WERI-Rb-1 (cell line): ENCODE data around the gene LZTFL1.

Experiments
- DNase-seq: peaks from one replicate; pipeline ENCODE4 v3.0.0-alpha.2; 2020
- H3K27ac ChIP-seq: fragments of 250-450 bp; sonication (Bioruptor Pico); 2 replicates; pipeline ENCODE4 v1.5.1; 2020; ENCODE audit warnings: mild to moderate bottlenecking, moderate library complexity
- H3K27me3 ChIP-seq: fragments of 250-450 bp; sonication (Bioruptor Pico); 2 replicates; pipeline ENCODE4 v1.5.1; 2021; ENCODE audit warnings: mild to moderate bottlenecking, low read depth, moderate library complexity; ENCODE audit not compliant: insufficient read depth, severe bottlenecking
- H3K36me3 ChIP-seq: fragments of 250-450 bp; sonication (Bioruptor Pico); 2 replicates; pipeline ENCODE4 v1.5.1; 2020; ENCODE audit warnings: mild to moderate bottlenecking, moderate library complexity
- H3K4me3 ChIP-seq: 2 replicates; pipeline ENCODE4 v1.5.1; 2011; ENCODE audit warnings: low read depth, mild to moderate bottlenecking, control low read depth, low read length
- H3K9me3 ChIP-seq: fragments of 250-450 bp; sonication (Bioruptor Pico); 2 replicates; pipeline ENCODE4 v1.5.1; 2021; ENCODE audit warnings: mild to moderate bottlenecking, moderate library complexity; ENCODE audit not compliant: severe bottlenecking
- TF ChIP-seq, protein P1 (sequence below): IDR thresholded peaks from 2 replicates; pipeline ENCODE4 v1.5.1; 2011; ENCODE audit warnings: low read depth, mild to moderate bottlenecking, control low read depth, inconsistent platforms, low read length

LZTFL1 gene

GRCh38 chr3:45885979-45886705 lies 44.2 kb upstream of the LZTFL1 start, which contains the start of gene CCR9:
CCR9 (plus strand) TSS chr3:45886543; CDS start chr3:45894934, 8,391 bp downstream.
- Histone ChIP-seq H3K27ac (no peak within 1 kb of the TSS), H3K9me3 (no peaks in the 10 kb centered on the region), H3K27me3 (no peaks in the 10 kb centered on the region), H3K36me3 (no peaks in the 10 kb centered on the region), H3K4me3 (no peak within 1 kb of the TSS)
- no peak for DNase-seq
- TF ChIP-seq, protein P1, sequence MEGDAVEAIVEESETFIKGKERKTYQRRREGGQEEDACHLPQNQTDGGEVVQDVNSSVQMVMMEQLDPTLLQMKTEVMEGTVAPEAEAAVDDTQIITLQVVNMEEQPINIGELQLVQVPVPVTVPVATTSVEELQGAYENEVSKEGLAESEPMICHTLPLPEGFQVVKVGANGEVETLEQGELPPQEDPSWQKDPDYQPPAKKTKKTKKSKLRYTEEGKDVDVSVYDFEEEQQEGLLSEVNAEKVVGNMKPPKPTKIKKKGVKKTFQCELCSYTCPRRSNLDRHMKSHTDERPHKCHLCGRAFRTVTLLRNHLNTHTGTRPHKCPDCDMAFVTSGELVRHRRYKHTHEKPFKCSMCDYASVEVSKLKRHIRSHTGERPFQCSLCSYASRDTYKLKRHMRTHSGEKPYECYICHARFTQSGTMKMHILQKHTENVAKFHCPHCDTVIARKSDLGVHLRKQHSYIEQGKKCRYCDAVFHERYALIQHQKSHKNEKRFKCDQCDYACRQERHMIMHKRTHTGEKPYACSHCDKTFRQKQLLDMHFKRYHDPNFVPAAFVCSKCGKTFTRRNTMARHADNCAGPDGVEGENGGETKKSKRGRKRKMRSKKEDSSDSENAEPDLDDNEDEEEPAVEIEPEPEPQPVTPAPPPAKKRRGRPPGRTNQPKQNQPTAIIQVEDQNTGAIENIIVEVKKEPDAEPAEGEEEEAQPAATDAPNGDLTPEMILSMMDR, result no peak

DNA sequence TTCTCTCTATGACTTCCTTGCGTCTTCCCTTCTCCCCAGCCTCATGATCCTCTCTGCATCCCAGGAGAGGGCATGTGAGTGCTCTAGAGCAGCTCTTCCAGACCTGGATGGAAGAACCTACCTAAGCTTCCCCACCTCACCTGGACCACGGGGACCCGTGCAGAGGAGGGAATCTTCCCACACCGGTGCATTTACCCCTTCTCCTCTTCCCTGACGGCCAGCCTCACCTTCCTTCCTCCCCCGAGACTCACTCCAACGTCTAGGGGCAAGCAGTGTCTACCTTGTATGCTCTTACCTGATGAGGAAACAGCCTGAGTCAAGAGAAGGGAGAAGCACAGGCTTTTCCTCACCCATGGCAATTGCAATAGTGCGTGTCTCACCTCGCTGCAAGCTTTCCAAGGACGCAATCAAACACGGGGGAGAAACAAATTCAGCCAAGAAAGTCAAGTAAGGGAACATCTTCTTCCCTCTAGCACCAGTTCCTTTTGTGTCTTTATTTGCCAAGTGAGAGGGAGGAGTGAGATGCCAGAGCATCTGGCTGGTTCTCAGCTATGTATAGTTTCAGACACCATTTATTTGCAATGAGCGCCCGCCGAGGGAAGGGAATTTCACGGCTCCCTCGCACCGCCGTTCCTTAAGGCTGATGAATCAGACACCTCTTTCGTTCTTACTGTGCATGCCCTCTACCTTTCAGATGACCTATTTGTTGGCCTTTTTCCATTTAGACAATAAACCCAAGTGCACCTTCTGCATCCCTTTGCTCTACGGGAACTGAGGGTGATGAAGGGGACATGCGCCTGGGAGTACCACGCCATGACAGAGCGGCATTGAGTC lies 42.7 kb upstream of the LZTFL1 start:
- H3K36me3 ChIP-seq, result no peaks in the 10 kb centered on the region
- H3K27ac ChIP-seq, result no peak overlapping the region
- DNase-seq, result no peak
- no peaks in the 10 kb centered on the region for H3K27me3 ChIP-seq
- TF ChIP-seq, protein P1, result no peak
- H3K4me3 ChIP-seq, result no peak overlapping the region
- no peaks in the 10 kb centered on the region for H3K9me3 ChIP-seq

- no peaks in the 10 kb centered on the region for H3K27me3 ChIP-seq
- H3K27ac ChIP-seq, result no peak overlapping the region
- no peak overlapping the region for H3K4me3 ChIP-seq
- TF ChIP-seq, protein P1, result no peak
- H3K36me3 ChIP-seq, result no peaks in the 10 kb centered on the region
- H3K9me3 ChIP-seq, result no peaks in the 10 kb centered on the region
- no peak for DNase-seq
Measured at GRCh38 chr3:45881078-45882022, 39.4 kb upstream of the LZTFL1 start.

DNA sequence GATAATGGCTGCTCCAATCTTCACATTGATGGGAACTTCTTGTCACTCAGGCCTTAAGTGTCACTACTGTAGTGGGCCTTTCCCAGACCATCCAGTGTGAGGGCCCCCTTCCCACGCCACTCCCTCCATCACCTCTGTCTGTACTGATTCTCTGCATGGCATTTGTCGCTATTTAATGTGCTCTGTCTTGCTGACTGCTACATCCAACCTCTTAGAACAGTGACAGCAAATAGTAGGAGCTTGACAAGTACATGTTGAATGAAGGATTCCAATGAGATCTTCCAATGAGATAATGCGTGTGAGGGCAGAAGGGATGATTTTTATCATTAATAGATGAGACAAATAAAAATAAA lies 38.8 kb upstream of the LZTFL1 start:
- H3K9me3 ChIP-seq, result no peaks in the 10 kb centered on the region
- TF ChIP-seq, protein P1, result no peak
- no peaks in the 10 kb centered on the region for H3K36me3 ChIP-seq
- H3K27me3 ChIP-seq, result no peaks in the 10 kb centered on the region
- H3K27ac ChIP-seq, result no peak overlapping the region
- no peak for DNase-seq
- H3K4me3 ChIP-seq, result no peak overlapping the region

- peaks cover 4% of the 10 kb centered on the region for H3K9me3 ChIP-seq
- TF ChIP-seq, protein P1, result no peak
- no peak for DNase-seq
- no peaks in the 10 kb centered on the region for H3K36me3 ChIP-seq
- H3K27me3 ChIP-seq, result no peaks in the 10 kb centered on the region
- no peak overlapping the region for H3K27ac ChIP-seq
- H3K4me3 ChIP-seq, result no peak overlapping the region
Measured at GRCh38 chr3:45878124-45878523, 36.2 kb upstream of the LZTFL1 start.
